Ovary (tissue), 3 donors: ENCODE measurements around the gene PIK3R4.

Experiments
- EP300 ChIP-seq: sonication (generic); formaldehyde crosslinking; IDR thresholded peaks from one replicate; pipeline ENCODE4 v1.6.1; 2017; ENCODE audit warnings: antibody characterized with exemption
- TF ChIP-seq, protein P1 (sequence below), 3 donors: fragments of 450-650 bp in 2 of 3; fragments of 200-600 bp in 1 of 3; IDR thresholded peaks; one replicate each; pipeline versions ENCODE4 v1.5.1 to v1.8.0; 2016 to 2022; ENCODE audit warnings: antibody characterized with exemption in 3 of 3, mild to moderate bottlenecking in 1 of 3
- donor health status: DM: no; HTN: no; CAD: no.

DNA sequence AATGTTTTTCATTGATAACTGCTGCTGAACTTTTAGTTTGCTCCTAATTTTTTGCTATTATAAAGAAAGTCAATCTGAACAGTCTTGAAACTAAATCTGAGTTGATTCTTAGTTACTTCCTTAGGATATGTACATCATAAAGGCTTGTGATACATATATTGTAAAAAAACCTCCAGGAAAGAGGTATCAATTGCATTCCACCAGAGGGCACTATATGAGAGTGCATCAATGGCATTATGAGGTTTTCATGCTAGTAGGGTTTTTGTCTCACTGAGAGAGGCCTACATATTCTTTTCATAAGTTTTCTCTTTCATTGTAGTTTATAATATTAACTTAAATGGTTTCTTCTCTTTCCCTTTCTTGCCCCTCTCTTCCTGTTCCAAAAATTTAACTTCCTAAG lies 46.9 kb downstream of the PIK3R4 start:
- TF ChIP-seq, protein P1, sequence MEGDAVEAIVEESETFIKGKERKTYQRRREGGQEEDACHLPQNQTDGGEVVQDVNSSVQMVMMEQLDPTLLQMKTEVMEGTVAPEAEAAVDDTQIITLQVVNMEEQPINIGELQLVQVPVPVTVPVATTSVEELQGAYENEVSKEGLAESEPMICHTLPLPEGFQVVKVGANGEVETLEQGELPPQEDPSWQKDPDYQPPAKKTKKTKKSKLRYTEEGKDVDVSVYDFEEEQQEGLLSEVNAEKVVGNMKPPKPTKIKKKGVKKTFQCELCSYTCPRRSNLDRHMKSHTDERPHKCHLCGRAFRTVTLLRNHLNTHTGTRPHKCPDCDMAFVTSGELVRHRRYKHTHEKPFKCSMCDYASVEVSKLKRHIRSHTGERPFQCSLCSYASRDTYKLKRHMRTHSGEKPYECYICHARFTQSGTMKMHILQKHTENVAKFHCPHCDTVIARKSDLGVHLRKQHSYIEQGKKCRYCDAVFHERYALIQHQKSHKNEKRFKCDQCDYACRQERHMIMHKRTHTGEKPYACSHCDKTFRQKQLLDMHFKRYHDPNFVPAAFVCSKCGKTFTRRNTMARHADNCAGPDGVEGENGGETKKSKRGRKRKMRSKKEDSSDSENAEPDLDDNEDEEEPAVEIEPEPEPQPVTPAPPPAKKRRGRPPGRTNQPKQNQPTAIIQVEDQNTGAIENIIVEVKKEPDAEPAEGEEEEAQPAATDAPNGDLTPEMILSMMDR (IDR thresholded peaks at IDR 0.05) = no peak
- TF ChIP-seq EP300 = no peak
